Mucosa of rectum (tissue), 2 donors: ENCODE measurements around the gene EEFSEC.

ENCODE experiments used
- H3K27ac ChIP-seq, 2 donors: one replicate each; pipeline ENCODE4 v1.7.0; 2013; ENCODE audit warnings: inconsistent platforms in 2 of 2, low read depth in 2 of 2, low read length in 2 of 2
- H3K27me3 ChIP-seq, 2 donors: one replicate each; pipeline ENCODE4 v1.7.0; 2013; ENCODE audit warnings: low read length in 2 of 2; ENCODE audit not compliant: control insufficient read depth in 2 of 2, insufficient read depth in 2 of 2
- H3K36me3 ChIP-seq, 2 donors: one replicate each; pipeline ENCODE4 v1.7.0; 2013; ENCODE audit warnings: low read length in 2 of 2; ENCODE audit not compliant: control insufficient read depth in 2 of 2, insufficient read depth in 2 of 2
- H3K4me1 ChIP-seq, 2 donors: one replicate each; pipeline ENCODE4 v1.7.0; 2013; ENCODE audit warnings: low read length in 2 of 2, mild to moderate bottlenecking in 1 of 2; ENCODE audit not compliant: control insufficient read depth in 2 of 2, insufficient read depth in 2 of 2
- H3K4me3 ChIP-seq, 2 donors: one replicate each; pipeline ENCODE4 v1.7.0; 2013; ENCODE audit warnings: low read length in 2 of 2
- H3K9ac ChIP-seq, 2 donors: one replicate each; pipeline ENCODE4 v1.7.0; 2013; ENCODE audit warnings: low read length in 2 of 2, low read depth in 1 of 2, mild to moderate bottlenecking in 1 of 2
- H3K9me3 ChIP-seq, 2 donors: one replicate each; pipeline ENCODE4 v1.7.0; 2013; ENCODE audit warnings: low read length in 2 of 2; ENCODE audit not compliant: control insufficient read depth in 2 of 2
- donor health status: healthy.
- donor health status: Normal muscosa, but diverticular disease.

EEFSEC gene

GRCh38 chr3:128340198-128340903 lies 187.1 kb downstream of the EEFSEC start:
- Histone ChIP-seq H3K4me1 (peaks cover 3 to 4% of the 10 kb centered on the region in 2 donors), H3K9ac (no peak overlapping the region), H3K9me3 (no peaks in the 10 kb centered on the region), H3K36me3 (peaks cover 0 to 18% of the 10 kb centered on the region in 2 donors), H3K4me3 (no peak overlapping the region), H3K27me3 (no peaks in the 10 kb centered on the region), H3K27ac (no peak overlapping the region)

- H3K9ac ChIP-seq, result no peak overlapping the region
- no peak overlapping the region for H3K27ac ChIP-seq
- H3K4me1 ChIP-seq, result peaks cover 3 to 4% of the 10 kb centered on the region in 2 donors
- no peaks in the 10 kb centered on the region for H3K27me3 ChIP-seq
- no peak overlapping the region for H3K4me3 ChIP-seq
- H3K36me3 ChIP-seq, result peaks cover 0 to 18% of the 10 kb centered on the region in 2 donors
- H3K9me3 ChIP-seq, result no peaks in the 10 kb centered on the region
Measured at GRCh38 chr3:128340904-128341555, 187.7 kb downstream of the EEFSEC start.

GRCh38 chr3:128341659-128342395 lies 188.5 kb downstream of the EEFSEC start:
- peaks cover 3 to 4% of the 10 kb centered on the region in 2 donors for H3K4me1 ChIP-seq
- no peak overlapping the region for H3K4me3 ChIP-seq
- H3K27me3 ChIP-seq, result no peaks in the 10 kb centered on the region
- no peaks in the 10 kb centered on the region for H3K9me3 ChIP-seq
- no peak overlapping the region for H3K27ac ChIP-seq
- peaks cover 0 to 18% of the 10 kb centered on the region in 2 donors for H3K36me3 ChIP-seq
- H3K9ac ChIP-seq, result no peak overlapping the region

- Histone ChIP-seq H3K9me3 (no peaks in the 10 kb centered on the region), H3K4me1 (peaks cover 3 to 4% of the 10 kb centered on the region in 2 donors), H3K36me3 (peaks cover 0 to 15% of the 10 kb centered on the region in 2 donors), H3K27ac (no peak overlapping the region), H3K4me3 (no peak overlapping the region), H3K27me3 (no peaks in the 10 kb centered on the region), H3K9ac (no peak overlapping the region)
Measured at GRCh38 chr3:128342701-128343180, 189.5 kb downstream of the EEFSEC start.

GRCh38 chr3:128343287-128344051 lies 190.2 kb downstream of the EEFSEC start:
- H3K27me3 ChIP-seq, result no peaks in the 10 kb centered on the region
- H3K36me3 ChIP-seq, result peaks cover 0 to 15% of the 10 kb centered on the region in 2 donors
- H3K9ac ChIP-seq, result no peak overlapping the region
- no peaks in the 10 kb centered on the region for H3K9me3 ChIP-seq
- H3K27ac ChIP-seq, result no peak overlapping the region
- peaks cover 3 to 4% of the 10 kb centered on the region in 2 donors for H3K4me1 ChIP-seq
- no peak overlapping the region for H3K4me3 ChIP-seq

- H3K4me3 ChIP-seq, result no peak overlapping the region
- no peak overlapping the region for H3K27ac ChIP-seq
- H3K36me3 ChIP-seq, result peaks cover 0 to 15% of the 10 kb centered on the region in 2 donors
- peaks cover 3 to 4% of the 10 kb centered on the region in 2 donors for H3K4me1 ChIP-seq
- H3K9ac ChIP-seq, result no peak overlapping the region
- no peaks in the 10 kb centered on the region for H3K27me3 ChIP-seq
- no peaks in the 10 kb centered on the region for H3K9me3 ChIP-seq
Measured at GRCh38 chr3:128344052-128344735, 190.9 kb downstream of the EEFSEC start.

- Histone ChIP-seq H3K27ac (no peak overlapping the region), H3K9ac (no peak overlapping the region), H3K27me3 (no peaks in the 10 kb centered on the region), H3K36me3 (peaks cover 0 to 15% of the 10 kb centered on the region in 2 donors), H3K4me1 (peaks cover 3 to 4% of the 10 kb centered on the region in 2 donors), H3K4me3 (no peak overlapping the region), H3K9me3 (no peaks in the 10 kb centered on the region)
Measured at GRCh38 chr3:128345196-128345595, 191.9 kb downstream of the EEFSEC start.

- H3K9me3 ChIP-seq, result no peaks in the 10 kb centered on the region
- no peak overlapping the region for H3K27ac ChIP-seq
- H3K9ac ChIP-seq, result no peak overlapping the region
- H3K36me3 ChIP-seq, result peaks cover 0 to 11% of the 10 kb centered on the region in 2 donors
- peaks cover 3 to 4% of the 10 kb centered on the region in 2 donors for H3K4me1 ChIP-seq
- no peaks in the 10 kb centered on the region for H3K27me3 ChIP-seq
- H3K4me3 ChIP-seq, result no peak overlapping the region
Measured at GRCh38 chr3:128346562-128346961, 193.3 kb downstream of the EEFSEC start.

- Histone ChIP-seq H3K4me3 (no peak overlapping the region), H3K27ac (no peak overlapping the region), H3K36me3 (peaks cover 0 to 5% of the 10 kb centered on the region in 2 donors), H3K9ac (no peak overlapping the region), H3K9me3 (no peaks in the 10 kb centered on the region), H3K4me1 (peaks cover 3 to 4% of the 10 kb centered on the region in 2 donors), H3K27me3 (no peaks in the 10 kb centered on the region)
Measured at GRCh38 chr3:128347282-128347681, 194.0 kb downstream of the EEFSEC start.
